Peyer's patch (tissue), 4 donors: Measurements from ENCODE around the gene ALG9. TPM values are rescaled to one million over a fixed set of nuclear protein-coding genes. Genes with fewer than 3 reads are reported as not detected.
A peak's percentile ranks its signal among the peaks of the same experiment; 100 is the strongest.

Experiments
- DNase-seq, 3 donors: peaks; one replicate each; pipeline ENCODE4 v3.0.0-alpha.2; 2017 to 2019
- H3K27ac ChIP-seq, 4 donors: fragments of 200-600 bp; sonication (generic); one replicate each; pipeline ENCODE4 v1.5.1; 2016 to 2019
- H3K27me3 ChIP-seq, 2 donors: fragments of 200-600 bp; sonication (generic); one replicate each; pipeline ENCODE4 v1.5.1; 2019
- H3K36me3 ChIP-seq, 3 donors: fragments of 200-600 bp; sonication (generic); one replicate each; pipeline ENCODE4 v1.5.1; 2016 to 2019
- H3K4me1 ChIP-seq, 4 donors: fragments of 200-600 bp; sonication (generic); one replicate each; pipeline ENCODE4 v1.5.1; 2016 to 2019
- H3K4me3 ChIP-seq, 4 donors: fragments of 200-600 bp; sonication (generic); 1 replicate in 3 of 4; 2 replicates in 1 of 4; pipeline ENCODE4 v1.5.1; 2016 to 2019; ENCODE audit warnings: mild to moderate bottlenecking in 1 of 4
- H3K9me3 ChIP-seq, 4 donors: fragments of 200-600 bp; sonication (generic); one replicate each; pipeline ENCODE4 v1.5.1; 2016 to 2019; ENCODE audit warnings: mild to moderate bottlenecking in 1 of 4
- CTCF ChIP-seq, 6 experiments: fragments of 450-650 bp in 4 of 6; fragments of 200-600 bp in 2 of 6; sonication (generic) in 1 of 6; IDR thresholded peaks; one replicate each; pipeline ENCODE4 v1.5.1; 2017 to 2019; ENCODE audit warnings: antibody characterized with exemption in 6 of 6, mild to moderate bottlenecking in 3 of 6, moderate library complexity in 1 of 6
- POLR2A ChIP-seq, 2 donors: fragments of 450-650 bp; IDR thresholded peaks; one replicate each; pipeline ENCODE4 v1.5.1; 2017; ENCODE audit warnings: antibody characterized with exemption in 2 of 2, mild to moderate bottlenecking in 2 of 2, moderate library complexity in 2 of 2
- total RNA-seq, 4 donors: library from RNA; depleted of rRNA; stranded (reverse); fragments of >200 nt; gene quantifications; one replicate each; pipeline ENCODE4 v1.1.0, GENCODE V29; 2016

Gene ALG9
- total RNA-seq, 4 donors from 2014 or later = 14.0 to 32.4 (median 31.7) TPM

- H3K27ac ChIP-seq = peak overlapping the region in 1 of 4 donors; percentile 6
- TF ChIP-seq POLR2A (IDR thresholded peaks at IDR 0.05) = no peak
Observed at GRCh38 chr11:111748035-111748804, 123.2 kb downstream of the ALG9 start.

GRCh38 chr11:111745719-111746504, 125.5 kb downstream of the ALG9 start:
- Histone ChIP-seq H3K27ac (peak overlapping the region in 3 of 4 donors; percentile 2 to 51 (median 16)), H3K4me1 (no peaks in the 10 kb centered on the region), H3K36me3 (peaks cover 0 to 88% (median 0%) of the 10 kb centered on the region in 3 donors), H3K9me3 (no peaks in the 10 kb centered on the region), H3K27me3 (no peaks in the 10 kb centered on the region), H3K4me3 (no peak overlapping the region)
- TF ChIP-seq CTCF (IDR thresholded peaks at IDR 0.05) = no peak
- no peak for TF ChIP-seq POLR2A (IDR thresholded peaks at IDR 0.05)
- no peak for DNase-seq

More at GRCh38 chr11:111748035-111748804, 123.2 kb downstream of the ALG9 start:
- H3K9me3 ChIP-seq = no peaks in the 10 kb centered on the region
- H3K36me3 ChIP-seq = peaks cover 0 to 88% (median 0%) of the 10 kb centered on the region in 3 donors
- H3K4me3 ChIP-seq = no peak overlapping the region
- no peaks in the 10 kb centered on the region for H3K4me1 ChIP-seq
- H3K27me3 ChIP-seq = no peaks in the 10 kb centered on the region
- DNase-seq = no peak

- H3K36me3 ChIP-seq = peaks cover 0 to 77% (median 0%) of the 10 kb centered on the region in 3 donors
- H3K4me1 ChIP-seq = no peaks in the 10 kb centered on the region
Observed at GRCh38 chr11:111743700-111744099, 127.7 kb downstream of the ALG9 start.

GRCh38 chr11:111741751-111742150, 129.6 kb downstream of the ALG9 start:
- TF ChIP-seq POLR2A (IDR thresholded peaks at IDR 0.05) = no peak
- TF ChIP-seq CTCF (IDR thresholded peaks at IDR 0.05) = no peak
- no peak for DNase-seq
- H3K36me3 ChIP-seq = peaks cover 0 to 68% (median 0%) of the 10 kb centered on the region in 3 donors

More at GRCh38 chr11:111743700-111744099, 127.7 kb downstream of the ALG9 start:
- Histone ChIP-seq H3K27ac (no peak overlapping the region), H3K4me3 (no peak overlapping the region), H3K27me3 (no peaks in the 10 kb centered on the region), H3K9me3 (no peaks in the 10 kb centered on the region)
- no peak for DNase-seq
- TF ChIP-seq POLR2A (IDR thresholded peaks at IDR 0.05) (no peak), CTCF (IDR thresholded peaks at IDR 0.05) (no peak)

GRCh38 chr11:111739299-111739698, 132.1 kb downstream of the ALG9 start:
- Histone ChIP-seq H3K4me1 (peaks cover 0 to 32% (median 0%) of the 10 kb centered on the region in 4 donors), H3K36me3 (peaks cover 0 to 50% (median 0%) of the 10 kb centered on the region in 3 donors), H3K9me3 (no peaks in the 10 kb centered on the region), H3K27me3 (no peaks in the 10 kb centered on the region), H3K27ac (peak overlapping the region in 1 of 4 donors; percentile 90), H3K4me3 (no peak overlapping the region)
- TF ChIP-seq CTCF (IDR thresholded peaks at IDR 0.05) (no peak), POLR2A (IDR thresholded peaks at IDR 0.05) (no peak)
- DNase-seq = no peak

More at GRCh38 chr11:111741751-111742150, 129.6 kb downstream of the ALG9 start:
- no peaks in the 10 kb centered on the region for H3K27me3 ChIP-seq
- H3K27ac ChIP-seq = no peak overlapping the region
- H3K4me3 ChIP-seq = no peak overlapping the region
- no peaks in the 10 kb centered on the region for H3K9me3 ChIP-seq
- peaks cover 0 to 10% (median 0%) of the 10 kb centered on the region in 4 donors for H3K4me1 ChIP-seq
